Measurements from ENCODE around the gene ATP8B3. TPM values are rescaled to one million over a fixed set of nuclear protein-coding genes. Genes with fewer than 3 reads are reported as not detected.

ATP8B3 gene
- total RNA-seq, 1 experiment from 2014 or later = 9.6 TPM

DNA sequence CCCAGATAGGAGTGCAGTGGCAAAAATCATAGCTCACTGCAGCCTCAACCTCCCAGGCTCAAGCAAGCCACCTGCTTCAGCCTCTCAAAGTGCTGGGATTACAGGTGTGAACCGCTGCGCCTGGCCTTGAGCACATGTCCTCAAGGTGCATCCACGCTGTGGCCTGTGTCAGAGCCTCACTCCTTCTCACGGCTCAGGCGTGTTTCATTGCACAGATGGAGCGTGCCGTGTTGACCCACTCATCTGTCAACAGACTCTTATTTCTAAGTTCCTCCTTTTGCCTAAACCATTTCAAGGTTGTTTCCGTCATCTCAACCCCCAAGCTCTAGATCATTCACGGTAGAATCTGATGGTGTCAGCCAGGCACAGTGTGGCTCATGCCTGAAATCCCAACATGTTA is 28.2 kb downstream of the ATP8B3 start:
- H3K27me3 ChIP-seq (ENCODE audit: insufficient read depth, low read length) = peaks cover 14% of the 10 kb centered on the region; the same call in 1 of the 2 replicates
- no CpG with 5 or more reads among the region's 9 CpGs for WGBS (ENCODE audit: extremely low coverage, insufficient read length, low lambda C conversion rate)
- no peak overlapping the region for H3K4ac ChIP-seq (ENCODE audit: low read depth, low read length)
- no peaks in the 10 kb centered on the region for H3K9me3 ChIP-seq (ENCODE audit: control insufficient read depth, low read depth, low read length)
- no peak overlapping the region for H3K18ac ChIP-seq (ENCODE audit: insufficient read length, low read depth, low read length)
- no peaks in the 10 kb centered on the region for H3K79me1 ChIP-seq (ENCODE audit: insufficient read depth, low read depth, low read length, poor library complexity, severe bottlenecking)
- no peaks in the 10 kb centered on the region for H3K4me1 ChIP-seq (ENCODE audit: insufficient read depth, low read length)
- Mint-ChIP-seq H3K36me3 (ENCODE audit: insufficient read depth in 1 of 3, low read depth in 3 of 3) (peaks cover 0 to 4% (median 2%) of the 10 kb centered on the region in 3 experiments; a peak in 3 of 7 replicates), H3K4me1 (peaks cover 7 to 13% of the 10 kb centered on the region in 2 experiments), H3K27ac (no peak overlapping the region), H3K27me3 (ENCODE audit: low read depth) (peaks cover 67% of the 10 kb centered on the region), H3K9me3 (peaks cover 19 to 21% of the 10 kb centered on the region in 2 experiments), H3K4me3 (peak overlapping the region in 1 of 2 experiments; percentile 30; a peak in 2 of 5 replicates)
- TF ChIP-seq, protein P1, sequence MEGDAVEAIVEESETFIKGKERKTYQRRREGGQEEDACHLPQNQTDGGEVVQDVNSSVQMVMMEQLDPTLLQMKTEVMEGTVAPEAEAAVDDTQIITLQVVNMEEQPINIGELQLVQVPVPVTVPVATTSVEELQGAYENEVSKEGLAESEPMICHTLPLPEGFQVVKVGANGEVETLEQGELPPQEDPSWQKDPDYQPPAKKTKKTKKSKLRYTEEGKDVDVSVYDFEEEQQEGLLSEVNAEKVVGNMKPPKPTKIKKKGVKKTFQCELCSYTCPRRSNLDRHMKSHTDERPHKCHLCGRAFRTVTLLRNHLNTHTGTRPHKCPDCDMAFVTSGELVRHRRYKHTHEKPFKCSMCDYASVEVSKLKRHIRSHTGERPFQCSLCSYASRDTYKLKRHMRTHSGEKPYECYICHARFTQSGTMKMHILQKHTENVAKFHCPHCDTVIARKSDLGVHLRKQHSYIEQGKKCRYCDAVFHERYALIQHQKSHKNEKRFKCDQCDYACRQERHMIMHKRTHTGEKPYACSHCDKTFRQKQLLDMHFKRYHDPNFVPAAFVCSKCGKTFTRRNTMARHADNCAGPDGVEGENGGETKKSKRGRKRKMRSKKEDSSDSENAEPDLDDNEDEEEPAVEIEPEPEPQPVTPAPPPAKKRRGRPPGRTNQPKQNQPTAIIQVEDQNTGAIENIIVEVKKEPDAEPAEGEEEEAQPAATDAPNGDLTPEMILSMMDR (conservative IDR thresholded peaks at IDR 0.05) = no peak
- no peak overlapping the region for H3K27ac ChIP-seq (ENCODE audit: insufficient read length, low read depth, low read length)
- no peaks in the 10 kb centered on the region for H4K20me1 ChIP-seq (ENCODE audit: control insufficient read depth, insufficient read depth, insufficient read length)
- no peak overlapping the region for H2BK20ac ChIP-seq (ENCODE audit: low read depth, low read length, poor library complexity, severe bottlenecking)
- H4K91ac ChIP-seq (ENCODE audit: insufficient read length, low read depth, low read length) = no peak overlapping the region
- H3K23me2 ChIP-seq (ENCODE audit: insufficient read length, low read depth, low read length, poor library complexity, severe bottlenecking) = no peaks in the 10 kb centered on the region
- no peak overlapping the region for H3K9ac ChIP-seq (ENCODE audit: extremely low read depth, insufficient read length, low read length)
- no peak overlapping the region for H2AK5ac ChIP-seq (ENCODE audit: insufficient read length, low read length)
- H4K8ac ChIP-seq (replicated peaks; ENCODE audit: insufficient read length, low read depth, low read length) = no peak overlapping the region
- no peak overlapping the region for H2BK12ac ChIP-seq (ENCODE audit: insufficient read length, low read depth, low read length)
- no peak overlapping the region for H4K5ac ChIP-seq (ENCODE audit: insufficient read length, low read depth, low read length)
- H2AFZ ChIP-seq (ENCODE audit: low read length) = no peak overlapping the region
- no peak overlapping the region for H2BK120ac ChIP-seq (ENCODE audit: low read depth, low read length, poor library complexity, severe bottlenecking)
- no peak overlapping the region for H3K14ac ChIP-seq (ENCODE audit: insufficient read depth, low read length)
- no peak overlapping the region for H3K56ac ChIP-seq (ENCODE audit: insufficient read length, low read depth, low read length)
- H2BK5ac ChIP-seq (ENCODE audit: insufficient read length, low read length) = no peak overlapping the region
- DNase-seq = no peak
- no peaks in the 10 kb centered on the region for H3K79me2 ChIP-seq (ENCODE audit: insufficient read depth, low read length)
- no peak overlapping the region for H3K4me2 ChIP-seq (ENCODE audit: insufficient read depth, insufficient read length, low read length)
- H3K23ac ChIP-seq (ENCODE audit: insufficient read length, low read depth, low read length) = no peak overlapping the region
- H3T11ph ChIP-seq (ENCODE audit: low read length) = no peak overlapping the region
- no peak overlapping the region for H2BK15ac ChIP-seq (ENCODE audit: low read depth, low read length)

Measured in H9 (cell line).